ENCODE data around the gene DCST1. TPM values are rescaled to one million over a fixed set of nuclear protein-coding genes. Genes with fewer than 3 reads are reported as not detected.

Gene DCST1
- total RNA-seq, 1 experiment from 2014 or later: 0.22 TPM

GRCh38 chr1:155099331-155099730 is 65.7 kb downstream of the DCST1 start:
- intact Hi-C loops (cut with micrococcal nuclease; ENCODE audit: unreplicated experiment): no loop called here
- no peaks in the 10 kb centered on the region for H3K9me3 ChIP-seq (ENCODE audit: insufficient read depth, low read depth)
- POLR2A ChIA-PET (ENCODE audit: unreplicated experiment): interaction anchor here (0.7 kb wide), 1 partner anchor 26 kb away, joined by 5 read pairs; no protein-coding TSS in a partner anchor

More at GRCh38 chr1:155099331-155099730, 65.7 kb downstream of the DCST1 start:
- Histone ChIP-seq H2AFZ (no peak overlapping the region), H3K27ac (no peak overlapping the region), H3K27me3 (ENCODE audit: insufficient read depth, low read depth) (no peaks in the 10 kb centered on the region), H3K36me3 (ENCODE audit: low read depth) (no peaks in the 10 kb centered on the region), H3K4me1 (replicated peaks; ENCODE audit: insufficient read depth) (no peaks in the 10 kb centered on the region), H3K79me2 (ENCODE audit: low read depth) (no peaks in the 10 kb centered on the region), H3F3A (ENCODE audit: insufficient read depth, low read depth) (0 out of 2 replicates have a peak, but pooled peaks cover 4% of the 10 kb centered on the region), H3K4me2 (no peak overlapping the region), H3K9me2 (ENCODE audit: insufficient read depth) (no peaks in the 10 kb centered on the region), H3K4me3 (no peak overlapping the region), H4K20me1 (ENCODE audit: insufficient read depth) (no peaks in the 10 kb centered on the region)
- no peak for DNase-seq
- no peak for TF ChIP-seq EZH2 (IDR thresholded peaks at IDR 0.05; ENCODE audit: low read depth)
- no peak for TF ChIP-seq CTCF (conservative IDR thresholded peaks at IDR 0.05)
- no TSS peak for BruUV-seq (replicated peaks)
- CTCF ChIA-PET: interaction anchor here (0.7 kb wide), 1 partner anchor 43 kb away, joined by 15 read pairs; no protein-coding TSS in a partner anchor

Other genes with a start within 250 kb of the DCST1 start
- 0.33 and 1.1 TPM in 2 replicates for gene KCNN3, start 163.5 kb upstream of the DCST1 start, total RNA-seq (2021)
- 27.1 and 38.2 TPM in 2 replicates for gene PMVK, start 97.1 kb upstream of the DCST1 start, total RNA-seq (2021)
- gene PBXIP1, start 77.7 kb upstream of the DCST1 start, total RNA-seq (2021): 36.3 and 40.2 TPM in 2 replicates
- gene PYGO2, start 72.0 kb upstream of the DCST1 start, total RNA-seq (2021): 30.0 and 33.2 TPM in 2 replicates
- 162 and 210 TPM in 2 replicates for gene SHC1, start 63.1 kb upstream of the DCST1 start, total RNA-seq (2021)
- 236 and 300 TPM in 2 replicates for gene CKS1B, start 59.1 kb upstream of the DCST1 start, total RNA-seq (2021)
- 47.9 and 54.2 TPM in 2 replicates for gene FLAD1, start 50.5 kb upstream of the DCST1 start, total RNA-seq (2021)
- 1.2 and 1.3 TPM in 2 replicates for gene LENEP, start 40.2 kb upstream of the DCST1 start, total RNA-seq (2021)
- 38.6 and 44.1 TPM in 2 replicates for gene ZBTB7B, start 31.0 kb upstream of the DCST1 start, total RNA-seq (2021)
- 4.4 and 4.7 TPM in 2 replicates for gene DCST2, start within 50 bp of the DCST1 start, total RNA-seq (2021)
- 187 and 195 TPM in 2 replicates for gene ADAM15, start 17.5 kb downstream of the DCST1 start, total RNA-seq (2021)
- 14.0 and 17.3 TPM in 2 replicates for gene EFNA4, start 29.9 kb downstream of the DCST1 start, total RNA-seq (2021)
- 6.7 and 8.8 TPM in 2 replicates for gene EFNA3, start 45.0 kb downstream of the DCST1 start, total RNA-seq (2021)
- 30.6 and 35.7 TPM in 2 replicates for gene EFNA1, start 94.1 kb downstream of the DCST1 start, total RNA-seq (2021)
- gene SLC50A1, start 102.0 kb downstream of the DCST1 start, total RNA-seq (2021): 54.9 and 67.6 TPM in 2 replicates
- gene DPM3, start 106.7 kb downstream of the DCST1 start, total RNA-seq (2021): 83.7 and 127 TPM in 2 replicates
- 112 and 156 TPM in 2 replicates for gene KRTCAP2, start 139.5 kb downstream of the DCST1 start, total RNA-seq (2021)
- gene TRIM46, start 140.0 kb downstream of the DCST1 start, total RNA-seq (2021): 6.0 and 6.2 TPM in 2 replicates
- gene THBS3, start 174.1 kb downstream of the DCST1 start, total RNA-seq (2021): 45.4 and 58.8 TPM in 2 replicates
- 56.1 and 68.9 TPM in 2 replicates for gene MTX1, start 174.9 kb downstream of the DCST1 start, total RNA-seq (2021)
- gene ENTREP3, start 221.7 kb downstream of the DCST1 start, total RNA-seq (2021): 56.9 and 60.8 TPM in 2 replicates
- 56.9 and 64.1 TPM in 2 replicates for gene SCAMP3, start 228.5 kb downstream of the DCST1 start, total RNA-seq (2021)
- 39.1 and 43.9 TPM in 2 replicates for gene CLK2, start 239.7 kb downstream of the DCST1 start, total RNA-seq (2021)
- 6.6 and 7.5 TPM in 2 replicates for gene HCN3, start 243.6 kb downstream of the DCST1 start, total RNA-seq (2021)